GM19025 (cell line): ENCODE results near the gene RUNX2.

Experiments
- ATAC-seq: cut with Tn5 transposase; IDR thresholded peaks from one replicate; pipeline ENCODE4 v1.9.1; 2021; ENCODE audit warnings: mild to moderate bottlenecking, low read depth, moderate library complexity; ENCODE audit not compliant: unreplicated experiment

Gene RUNX2

DNA sequence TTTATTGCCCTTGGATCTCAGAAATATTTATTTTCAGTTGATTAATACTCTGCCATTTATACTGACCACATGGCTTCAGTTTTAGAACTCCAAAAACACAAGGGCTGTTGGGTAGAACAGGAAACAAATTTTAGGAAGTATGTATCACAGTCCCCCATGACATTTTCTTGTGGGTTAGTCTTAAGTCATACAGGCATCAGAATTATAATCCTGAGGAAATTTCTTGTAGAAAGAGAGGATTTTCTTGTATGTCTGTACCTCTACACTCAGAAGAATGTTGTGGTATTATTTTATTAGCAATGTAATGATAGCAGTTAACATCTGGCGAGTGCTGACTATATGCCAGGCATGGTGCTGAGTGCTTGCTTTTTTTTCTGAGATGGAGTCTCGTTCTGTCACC lies 384.7 kb downstream of the RUNX2 start:
- ATAC-seq = no peak
